GM21390 (cell line): ENCODE results near the gene KRT10.
"Not testable (repeated sequence)": the region's sequence is repeated elsewhere in the genome, so short reads cannot be mapped to it uniquely, and the experiment has no call there.

Source experiments
- ATAC-seq: cut with Tn5 transposase; IDR thresholded peaks from one replicate; pipeline ENCODE4 v1.9.1; 2021; ENCODE audit not compliant: unreplicated experiment

The KRT10 gene

GRCh38 chr17:40833882-40834281 lies 11.5 kb upstream of the KRT10 start:
- ATAC-seq: no peak

- no peak for ATAC-seq
Observed at GRCh38 chr17:40832840-40833239, 10.4 kb upstream of the KRT10 start.

GRCh38 chr17:40830085-40830776 lies 7.8 kb upstream of the KRT10 start:
- ATAC-seq: no peak

- ATAC-seq: no peak
Observed at GRCh38 chr17:40828454-40829044, 6.1 kb upstream of the KRT10 start.

DNA sequence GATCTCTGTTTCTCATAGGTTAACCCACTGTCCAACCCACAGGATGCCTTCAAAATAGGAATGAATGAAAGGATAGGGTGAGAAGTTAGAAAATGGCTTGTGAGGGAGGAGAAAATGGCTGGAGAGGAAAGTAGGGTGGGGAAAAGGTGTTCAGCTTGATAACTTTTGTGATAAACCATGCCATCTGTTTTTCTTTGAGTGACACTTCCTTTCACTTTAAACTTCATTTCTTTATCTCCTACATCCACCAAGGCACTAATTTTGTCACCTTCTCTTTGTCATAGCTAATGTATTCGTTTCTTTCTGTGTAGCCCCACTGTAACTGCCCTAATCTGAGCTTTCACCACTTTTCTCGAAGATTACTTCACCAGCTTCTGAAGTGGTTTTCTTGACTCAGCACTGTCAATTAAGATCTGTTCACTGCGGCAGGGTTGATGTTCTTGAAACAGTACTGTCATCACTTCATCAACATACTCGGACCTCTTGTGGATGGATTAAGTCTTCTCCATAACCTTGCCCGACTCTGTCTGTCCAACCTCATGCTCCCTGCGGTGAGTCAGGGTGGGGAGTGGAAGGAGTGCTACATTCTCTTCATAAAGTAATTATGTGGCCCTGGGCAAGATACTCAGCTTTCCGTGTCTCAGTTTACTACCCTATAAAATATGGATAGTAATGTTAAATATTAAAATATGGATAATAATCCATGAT lies 5.5 kb upstream of the KRT10 start:
- ATAC-seq: no peak

DNA sequence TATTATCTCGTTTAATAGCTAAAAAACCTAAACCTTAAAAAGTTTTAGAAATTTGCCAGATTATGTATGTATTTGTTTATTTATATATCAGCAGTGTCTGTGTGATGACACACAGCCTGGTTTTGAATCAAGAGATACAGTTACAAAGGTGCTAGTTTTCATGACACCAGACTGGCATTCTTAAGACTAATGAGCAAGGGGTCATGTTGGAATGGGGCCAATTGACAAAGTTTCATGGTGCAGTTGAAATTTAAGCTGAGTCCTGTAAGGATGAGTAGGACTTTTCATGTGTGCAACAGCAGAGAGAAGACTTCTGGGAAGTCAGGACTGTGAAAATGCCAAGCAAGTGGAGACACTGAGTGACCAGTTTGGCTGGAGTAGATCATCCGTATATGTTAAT lies 3.2 kb upstream of the KRT10 start:
- ATAC-seq: no peak

DNA sequence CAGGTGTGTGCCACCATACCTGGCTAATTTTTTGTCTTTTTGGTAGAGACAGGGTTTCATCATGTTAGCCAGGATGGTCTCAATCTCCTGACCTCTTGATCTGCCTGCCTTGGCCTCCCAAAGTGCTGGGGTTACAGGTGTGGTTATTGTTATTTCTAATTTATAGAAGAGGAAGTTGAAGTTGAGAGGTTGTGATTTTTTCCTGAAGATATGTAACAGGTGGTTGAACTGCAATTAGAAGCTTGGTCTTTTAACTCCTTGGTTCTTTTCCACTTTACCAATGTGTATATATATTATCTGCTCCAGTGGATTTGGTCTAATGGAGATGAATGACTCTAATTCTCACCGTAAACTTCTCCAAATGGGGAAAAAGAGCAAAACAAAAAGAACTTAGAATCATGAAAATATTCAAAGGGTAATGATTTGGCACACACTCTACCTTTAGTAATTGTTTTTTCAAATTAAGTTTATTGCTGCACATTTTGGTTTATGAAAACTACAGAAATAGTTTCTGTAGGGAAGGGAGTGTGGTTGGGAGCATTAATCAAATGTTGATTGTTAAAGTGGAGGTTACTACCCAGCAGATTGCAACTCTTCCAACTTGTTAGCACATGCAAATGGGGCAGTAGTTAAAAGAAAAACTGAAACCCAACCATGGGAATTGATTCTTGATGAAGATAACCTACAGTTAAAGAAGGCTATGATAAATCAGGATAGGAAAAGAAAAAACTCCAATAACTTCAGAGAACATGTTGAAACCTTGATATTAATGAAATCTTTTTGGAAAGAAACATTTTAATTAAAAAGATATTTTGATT lies 1.8 kb upstream of the KRT10 start:
- ATAC-seq: no peak

- ATAC-seq: no peak
Observed at GRCh38 chr17:40821536-40821935, 878 bp downstream of the KRT10 start.

DNA sequence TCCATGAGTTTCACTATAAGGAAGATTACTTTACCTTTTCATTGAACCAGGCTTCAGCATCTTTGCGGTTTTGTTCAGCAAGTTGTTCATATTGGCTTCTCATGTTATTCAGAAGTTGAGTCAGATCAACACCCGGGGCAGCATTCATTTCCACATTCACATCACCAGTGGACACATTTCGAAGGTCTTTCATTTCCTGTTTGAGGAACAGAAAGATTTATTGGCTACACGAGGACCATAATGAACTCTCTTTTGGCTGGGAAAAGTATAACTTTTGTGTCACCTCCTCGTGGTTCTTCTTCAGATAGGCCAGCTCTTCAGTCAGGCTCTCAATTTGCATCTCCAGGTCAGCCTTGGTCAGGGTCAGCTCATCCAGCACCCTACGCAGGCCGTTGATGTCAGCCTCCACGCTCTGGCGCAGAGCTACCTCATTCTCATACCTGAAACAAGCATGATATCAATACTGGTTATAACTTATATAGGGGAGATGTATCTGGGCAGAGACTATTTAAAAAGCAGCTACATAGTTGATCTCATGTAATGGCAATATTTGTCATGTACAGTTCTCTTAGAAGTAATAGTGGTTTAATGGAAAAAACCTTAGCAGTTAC lies 2.1 kb downstream of the KRT10 start:
- ATAC-seq: no peak

DNA sequence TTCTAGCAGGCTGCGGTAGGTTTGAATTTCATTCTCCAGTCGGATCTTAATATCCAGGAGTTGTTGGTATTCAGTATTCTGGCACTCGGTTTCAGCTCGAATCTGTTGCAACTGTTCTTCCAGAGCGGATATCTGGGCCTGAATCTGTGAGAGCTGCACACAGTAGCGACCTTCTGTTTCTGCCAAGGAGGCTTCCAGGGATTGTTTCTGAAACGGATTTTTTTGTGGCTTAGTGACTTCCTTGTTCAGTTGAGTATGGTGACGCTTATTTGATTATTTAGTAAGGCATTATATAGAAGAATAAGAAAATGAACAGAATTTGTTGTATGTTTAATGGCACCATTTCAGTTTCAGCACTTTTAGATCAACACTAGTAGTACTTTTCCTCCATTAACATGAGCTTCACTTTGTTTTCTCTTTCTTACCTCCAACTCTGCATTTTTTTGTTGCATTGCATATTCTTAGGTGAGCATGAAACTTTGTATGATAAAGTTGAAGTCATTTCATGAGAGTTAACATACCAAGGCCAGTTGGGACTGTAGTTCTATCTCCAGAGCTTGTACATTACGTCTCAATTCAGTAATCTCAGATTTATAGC lies 2.8 kb downstream of the KRT10 start:
- no peak for ATAC-seq

DNA sequence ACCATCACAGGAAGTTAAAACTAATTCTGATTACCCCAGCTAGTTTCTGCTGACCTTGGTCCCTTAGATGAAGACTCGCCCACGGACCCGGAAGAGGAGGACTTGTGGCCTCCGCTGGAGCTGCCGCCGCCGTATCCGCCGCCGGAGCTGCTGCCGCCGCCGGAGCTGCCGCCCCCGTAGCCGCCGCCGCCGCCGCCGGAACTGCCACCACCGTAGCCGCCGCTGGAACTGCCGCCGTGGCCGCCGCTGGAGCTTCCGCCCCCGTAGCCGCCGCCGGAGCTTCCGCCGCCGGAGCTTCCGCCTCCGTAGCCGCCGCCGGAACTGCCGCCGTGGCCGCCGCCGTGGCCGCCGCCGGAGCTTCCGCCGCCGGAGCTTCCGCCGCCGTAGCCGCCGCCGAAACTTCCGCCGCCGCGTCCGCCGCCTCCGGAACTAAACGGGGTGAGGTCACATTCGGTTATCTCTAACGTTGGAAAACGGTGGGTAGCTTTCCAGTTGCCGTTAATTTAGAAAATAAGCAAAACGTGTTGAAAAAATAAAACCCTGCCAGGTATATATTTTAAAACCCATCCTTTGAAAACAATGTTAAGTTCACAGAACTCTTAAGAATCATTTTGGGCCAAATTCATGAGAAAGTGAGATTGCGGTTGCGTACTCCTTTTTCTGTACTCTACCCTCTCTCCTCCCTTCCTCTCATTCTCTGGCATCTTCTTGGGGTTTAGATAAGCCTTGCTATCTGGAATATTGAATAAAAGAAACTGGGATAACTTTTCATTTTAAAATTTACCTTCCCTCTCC lies 3.5 kb downstream of the KRT10 start:
- ATAC-seq: peak; percentile 80

GRCh38 chr17:40818343-40818732 lies 4.1 kb downstream of the KRT10 start:
- ATAC-seq: no peak

DNA sequence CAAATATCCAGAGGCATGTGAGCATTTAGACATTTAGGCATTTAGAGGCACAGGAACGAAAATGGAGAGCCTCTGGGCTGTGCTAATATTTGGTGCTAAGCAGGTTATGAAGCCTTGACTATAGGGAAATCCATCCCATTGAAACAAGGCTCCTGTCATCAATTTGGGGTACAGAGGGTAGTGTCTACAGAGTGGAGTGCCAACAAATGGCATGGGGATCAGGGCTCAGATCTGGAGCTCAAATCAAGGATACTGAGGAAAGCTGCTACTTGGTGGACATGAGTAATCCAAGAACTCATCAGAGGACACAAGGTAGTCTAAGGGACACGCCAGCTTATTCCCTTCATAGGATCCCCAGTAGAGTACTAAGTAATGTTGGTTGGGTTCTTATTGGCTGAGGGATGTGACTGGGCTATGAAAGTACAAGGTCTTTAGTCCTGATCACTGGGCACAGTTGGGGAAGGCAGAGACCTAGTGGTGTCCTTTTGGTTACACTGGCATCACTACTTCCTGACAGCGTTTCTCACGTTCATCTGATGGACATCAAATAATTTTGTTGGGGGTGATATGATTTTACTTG lies 5.2 kb downstream of the KRT10 start:
- no peak for ATAC-seq

- ATAC-seq: no peak
Observed at GRCh38 chr17:40816569-40816968, 5.8 kb downstream of the KRT10 start.

DNA sequence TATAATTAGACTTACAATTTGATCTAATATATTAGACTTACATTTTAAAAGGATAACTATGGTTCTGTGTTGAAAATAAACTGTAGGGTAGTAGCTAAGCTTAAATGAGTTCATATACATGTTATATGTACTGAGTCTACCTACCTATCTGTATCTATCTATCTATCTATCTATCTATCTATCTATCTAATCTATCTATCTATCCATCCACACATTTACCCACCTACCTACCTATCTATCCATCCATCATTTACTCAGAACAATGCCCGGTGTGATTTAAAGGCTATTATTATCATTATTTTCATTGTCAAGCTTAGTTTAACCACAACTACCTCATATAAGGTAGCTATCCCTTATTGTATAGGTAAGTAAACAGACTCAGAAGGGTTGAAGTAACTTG lies 7.0 kb downstream of the KRT10 start:
- no peak for ATAC-seq

- ATAC-seq: not testable (repeated sequence)
Observed at GRCh38 chr17:40814657-40815056, 7.8 kb downstream of the KRT10 start.

- no peak for ATAC-seq
Observed at GRCh38 chr17:40813804-40814203, 8.6 kb downstream of the KRT10 start.

DNA sequence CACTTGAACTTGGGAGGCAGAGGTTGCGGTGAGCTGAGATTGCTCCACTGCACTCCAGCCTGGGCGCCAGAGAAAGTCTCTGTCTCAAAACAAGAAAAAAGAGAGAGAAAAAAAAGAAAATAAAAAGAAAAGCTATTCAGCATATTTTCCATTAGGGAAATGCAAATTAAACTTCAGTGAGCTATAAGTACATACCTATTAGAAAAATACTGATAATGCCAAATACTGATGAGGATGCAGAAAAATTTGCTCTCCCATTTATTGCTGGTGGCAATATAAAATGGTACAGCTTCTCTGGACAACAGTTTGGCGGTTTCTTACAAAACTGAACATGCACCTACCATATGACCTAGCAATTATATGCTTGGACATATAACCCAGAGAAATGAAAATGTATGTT lies 9.8 kb downstream of the KRT10 start:
- no peak for ATAC-seq

DNA sequence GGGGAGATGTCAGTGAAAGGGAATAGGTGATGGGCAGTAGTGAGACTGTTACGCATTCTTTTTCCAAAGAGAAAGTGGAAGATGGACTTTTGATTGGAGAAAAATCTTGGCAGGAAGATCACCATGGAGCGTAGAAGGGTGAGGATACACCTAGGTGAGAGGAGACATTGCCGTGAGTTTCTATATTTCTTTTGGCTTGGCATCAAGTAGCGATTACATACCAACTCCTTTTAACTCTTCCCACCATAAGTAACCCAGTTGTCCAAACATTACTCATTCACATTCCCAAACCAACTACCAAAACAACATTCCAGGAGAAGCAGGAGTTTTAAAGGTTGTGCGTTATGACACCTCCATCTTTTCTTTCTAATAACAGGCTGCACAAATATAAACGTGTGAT lies 11.9 kb downstream of the KRT10 start:
- ATAC-seq: no peak
